DND-41 (cell line): ENCODE measurements around the gene NPAP1.

Source experiments
- ATAC-seq: fragments of 200-7000 bp; cut with Tn5 transposase; 3 replicates; pipeline ENCODE4 v1.9.1; 2021; ENCODE audit warnings: low read depth; ENCODE audit not compliant: insufficient read depth
- DNase-seq: peaks from one replicate; pipeline ENCODE4 v3.0.0-alpha.2; 2020
- H2AFZ ChIP-seq: 2 replicates; pipeline ENCODE4 v1.6.0; 2012; ENCODE audit warnings: low read depth, low read length
- H3K27ac ChIP-seq: 2 replicates; pipeline ENCODE4 v1.5.1; 2012; ENCODE audit warnings: low read length, inconsistent platforms
- H3K27me3 ChIP-seq: fragments of 200-600 bp; sonication (generic); 2 replicates; pipeline ENCODE4 v1.6.0; 2012; ENCODE audit warnings: low read length, mild to moderate bottlenecking, inconsistent platforms; ENCODE audit not compliant: insufficient read depth, poor library complexity
- H3K36me3 ChIP-seq: 2 replicates; pipeline ENCODE4 v1.5.1; 2012; ENCODE audit warnings: low read length, inconsistent platforms; ENCODE audit not compliant: insufficient read depth
- H3K4me1 ChIP-seq: 2 replicates; pipeline ENCODE4 v1.5.1; 2012; ENCODE audit warnings: mild to moderate bottlenecking, low read length; ENCODE audit not compliant: insufficient read depth
- H3K4me2 ChIP-seq: 2 replicates; pipeline ENCODE4 v1.6.0; 2012; ENCODE audit warnings: mild to moderate bottlenecking, moderate library complexity, low read length, inconsistent platforms; ENCODE audit not compliant: insufficient read depth
- H3K4me3 ChIP-seq, 2 experiments: fragments of 200-600 bp in 1 of 2; shearing (Covaris generic) in 1 of 2; 2 replicates each; pipeline ENCODE4 v1.5.1; 2012 to 2016; ENCODE audit warnings: inconsistent platforms in 2 of 2, low read length in 2 of 2, mild to moderate bottlenecking in 2 of 2, low read depth in 1 of 2, moderate library complexity in 1 of 2
- H3K79me2 ChIP-seq: 2 replicates; pipeline ENCODE4 v1.6.0; 2012; ENCODE audit warnings: low read length, inconsistent platforms; ENCODE audit not compliant: insufficient read depth
- H3K9ac ChIP-seq: 2 replicates; pipeline ENCODE4 v1.6.0; 2012; ENCODE audit warnings: low read depth, mild to moderate bottlenecking, inconsistent platforms, low read length, moderate library complexity
- H3K9me3 ChIP-seq: 2 replicates; pipeline ENCODE4 v1.5.1; 2012; ENCODE audit warnings: low read length, moderate library complexity, mild to moderate bottlenecking, inconsistent platforms; ENCODE audit not compliant: insufficient read depth, severe bottlenecking
- H4K20me1 ChIP-seq: 2 replicates; pipeline ENCODE4 v1.6.0; 2012; ENCODE audit warnings: low read length; ENCODE audit not compliant: insufficient read depth
- CTCF ChIP-seq: IDR thresholded peaks from 2 replicates; pipeline ENCODE4 v1.5.1; 2012; ENCODE audit warnings: borderline replicate concordance, low read length, moderate library complexity, mild to moderate bottlenecking; ENCODE audit not compliant: poor library complexity, severe bottlenecking; ENCODE audit errors: extremely low read depth
- EZH2 ChIP-seq: IDR thresholded peaks from 3 replicates; pipeline ENCODE4 v1.6.1; 2012; ENCODE audit warnings: borderline replicate concordance, low read depth, mild to moderate bottlenecking, moderate library complexity, low read length, inconsistent platforms; ENCODE audit not compliant: severe bottlenecking

NPAP1 gene

DNA sequence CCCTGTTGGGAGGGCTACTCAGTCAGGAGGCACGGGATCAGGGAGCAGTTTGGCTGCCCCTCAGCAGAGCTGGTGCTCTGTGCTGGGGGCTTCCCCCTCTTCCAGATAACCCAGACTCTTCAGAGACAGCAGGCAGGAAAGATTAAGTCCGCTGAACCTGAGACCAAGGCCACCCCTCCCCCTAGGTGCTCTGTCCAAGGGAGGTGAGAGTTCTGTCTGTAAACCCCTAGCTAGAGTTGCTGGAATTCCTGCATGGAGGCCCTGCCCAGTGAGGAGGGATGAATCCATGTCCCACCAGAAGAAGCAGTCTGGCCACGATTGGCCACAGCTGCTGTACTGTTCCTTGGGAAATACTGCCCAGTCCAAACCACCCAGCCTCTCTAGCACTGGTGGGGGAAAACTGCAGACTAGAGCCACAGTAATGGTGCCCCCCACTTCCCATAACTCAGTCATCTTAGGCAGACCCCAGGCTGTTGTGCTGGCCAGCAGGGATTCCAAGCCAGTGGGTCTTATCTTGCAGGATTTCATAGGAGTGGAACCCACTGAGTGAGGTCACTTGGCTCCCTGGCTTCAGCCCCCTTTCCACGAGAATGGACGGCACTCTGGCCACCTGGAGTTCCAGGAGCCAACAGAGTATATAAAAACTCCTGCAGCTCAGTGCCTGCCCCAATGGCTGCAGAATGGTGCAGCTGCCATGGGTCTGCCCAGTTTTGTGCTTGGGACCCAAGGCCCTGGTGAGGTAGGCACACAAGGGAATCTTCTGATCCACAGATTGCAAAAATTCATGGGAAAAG lies 42.9 kb downstream of the NPAP1 start:
- DNase-seq = no peak
- Histone ChIP-seq H3K36me3 (no peaks in the 10 kb centered on the region), H3K27ac (no peak overlapping the region), H3K9ac (no peak overlapping the region), H3K9me3 (no peaks in the 10 kb centered on the region), H3K27me3 (no peaks in the 10 kb centered on the region), H3K4me2 (no peak overlapping the region), H2AFZ (no peak overlapping the region), H3K4me1 (no peaks in the 10 kb centered on the region), H3K4me3 (no peak overlapping the region), H3K79me2 (no peaks in the 10 kb centered on the region), H4K20me1 (no peaks in the 10 kb centered on the region)
- ATAC-seq = no peak
- TF ChIP-seq CTCF (no peak), EZH2 (no peak)

- no peak overlapping the region for H3K4me3 ChIP-seq
Measured at GRCh38 chr15:24729760-24730159, 54.2 kb downstream of the NPAP1 start.

More at GRCh38 chr15:24729760-24730159, 54.2 kb downstream of the NPAP1 start:
- ATAC-seq (no peak), DNase-seq (no peak)
- Histone ChIP-seq H3K9me3 (no peaks in the 10 kb centered on the region), H3K27ac (no peak overlapping the region), H3K36me3 (no peaks in the 10 kb centered on the region), H3K9ac (no peak overlapping the region), H3K79me2 (no peaks in the 10 kb centered on the region), H3K4me1 (no peaks in the 10 kb centered on the region), H4K20me1 (no peaks in the 10 kb centered on the region), H3K27me3 (no peaks in the 10 kb centered on the region), H2AFZ (no peak overlapping the region), H3K4me2 (no peak overlapping the region)
- no peak for TF ChIP-seq CTCF
- no peak for TF ChIP-seq EZH2
